ENCODE data around the gene CLDN2. TPM values are rescaled to one million over a fixed set of nuclear protein-coding genes. Genes with fewer than 3 reads are reported as not detected.

The CLDN2 gene
- total RNA-seq, 1 experiment from 2014 or later, result not detected

DNA sequence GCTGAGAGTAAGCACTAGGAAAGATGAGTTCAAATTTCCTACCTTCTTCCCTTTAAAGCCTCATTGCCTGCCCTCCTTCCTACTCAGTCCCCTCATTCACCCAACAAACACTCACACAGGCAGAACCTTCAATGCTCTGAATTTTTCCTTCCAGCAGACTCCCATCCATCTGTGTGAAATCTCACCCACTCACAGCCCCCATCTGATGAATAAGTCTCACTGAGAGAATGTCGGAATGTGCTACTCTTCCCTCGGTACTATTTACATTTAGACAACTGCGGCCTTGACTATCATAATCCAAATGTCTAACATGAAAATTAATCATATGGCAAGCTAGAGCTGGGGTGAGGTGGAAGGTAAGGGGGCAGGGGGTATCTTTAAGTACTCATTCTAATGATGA is 19.4 kb downstream of the CLDN2 start:
- TF ChIP-seq EZH2 (IDR thresholded peaks at IDR 0.05; ENCODE audit: borderline replicate concordance, low read depth, low read length, poor library complexity, severe bottlenecking) (no peak), CTCF (conservative IDR thresholded peaks at IDR 0.05; ENCODE audit: low read depth, low read length) (no peak)
- Histone ChIP-seq H3K9me3 (ENCODE audit: low read depth, low read length, poor library complexity, severe bottlenecking) (no peaks in the 10 kb centered on the region), H3K27ac (ENCODE audit: low read depth, low read length, poor library complexity, severe bottlenecking) (no peak overlapping the region), H3K4me3 (ENCODE audit: low read depth, low read length, poor library complexity, severe bottlenecking) (no peak overlapping the region), H3K4me1 (ENCODE audit: insufficient read depth, low read length, poor library complexity, severe bottlenecking) (no peaks in the 10 kb centered on the region), H3K36me3 (ENCODE audit: insufficient read depth, low read length, poor library complexity, severe bottlenecking) (peaks cover 8% of the 10 kb centered on the region), H3K27me3 (replicated peaks; ENCODE audit: insufficient read depth, low read depth, low read length, poor library complexity) (no peaks in the 10 kb centered on the region)
- no TSS peak for BruUV-seq (replicated peaks)
- intact Hi-C loops (cut with micrococcal nuclease; ENCODE audit: unreplicated experiment), result no loop called here
- no peak for DNase-seq (ENCODE audit: low spot score)
- ChIA-PET POLR2A (ENCODE audit: low non-redundant PET) (no interaction called here), CTCF (no interaction called here)

- DNase-seq (ENCODE audit: low spot score), result no peak
- intact Hi-C loops (cut with micrococcal nuclease; ENCODE audit: unreplicated experiment), result no loop called here
- H3K36me3 ChIP-seq (ENCODE audit: insufficient read depth, low read length, poor library complexity, severe bottlenecking), result peaks cover 8% of the 10 kb centered on the region
Observed at GRCh38 chrX:106940068-106940467, 19.9 kb downstream of the CLDN2 start.

GRCh38 chrX:106946464-106946863 is 26.3 kb downstream of the CLDN2 start:
- no peak for DNase-seq (ENCODE audit: low spot score)
- intact Hi-C loops (cut with micrococcal nuclease; ENCODE audit: unreplicated experiment), result no loop called here
- CTCF ChIA-PET, result no interaction called here

More at GRCh38 chrX:106940068-106940467, 19.9 kb downstream of the CLDN2 start:
- no peaks in the 10 kb centered on the region for H3K27me3 ChIP-seq (replicated peaks; ENCODE audit: insufficient read depth, low read depth, low read length, poor library complexity)
- H3K4me1 ChIP-seq (ENCODE audit: insufficient read depth, low read length, poor library complexity, severe bottlenecking), result no peaks in the 10 kb centered on the region
- CTCF ChIA-PET, result no interaction called here
- H3K9me3 ChIP-seq (ENCODE audit: low read depth, low read length, poor library complexity, severe bottlenecking), result no peaks in the 10 kb centered on the region
- no TSS peak for BruUV-seq (replicated peaks)
- TF ChIP-seq CTCF (conservative IDR thresholded peaks at IDR 0.05; ENCODE audit: low read depth, low read length) (no peak), EZH2 (IDR thresholded peaks at IDR 0.05; ENCODE audit: borderline replicate concordance, low read depth, low read length, poor library complexity, severe bottlenecking) (no peak)
- no peak overlapping the region for H3K4me3 ChIP-seq (ENCODE audit: low read depth, low read length, poor library complexity, severe bottlenecking)
- no peak overlapping the region for H3K27ac ChIP-seq (ENCODE audit: low read depth, low read length, poor library complexity, severe bottlenecking)
- POLR2A ChIA-PET (ENCODE audit: low non-redundant PET), result no interaction called here

More at GRCh38 chrX:106946464-106946863, 26.3 kb downstream of the CLDN2 start:
- Histone ChIP-seq H3K4me3 (ENCODE audit: low read depth, low read length, poor library complexity, severe bottlenecking) (no peak overlapping the region), H3K27ac (ENCODE audit: low read depth, low read length, poor library complexity, severe bottlenecking) (no peak overlapping the region), H3K36me3 (ENCODE audit: insufficient read depth, low read length, poor library complexity, severe bottlenecking) (peaks cover 8% of the 10 kb centered on the region), H3K27me3 (replicated peaks; ENCODE audit: insufficient read depth, low read depth, low read length, poor library complexity) (no peaks in the 10 kb centered on the region), H3K9me3 (ENCODE audit: low read depth, low read length, poor library complexity, severe bottlenecking) (no peaks in the 10 kb centered on the region), H3K4me1 (ENCODE audit: insufficient read depth, low read length, poor library complexity, severe bottlenecking) (no peaks in the 10 kb centered on the region)
- BruUV-seq (replicated peaks), result no TSS peak
- TF ChIP-seq EZH2 (IDR thresholded peaks at IDR 0.05; ENCODE audit: borderline replicate concordance, low read depth, low read length, poor library complexity, severe bottlenecking) (no peak), CTCF (conservative IDR thresholded peaks at IDR 0.05; ENCODE audit: low read depth, low read length) (no peak)
- POLR2A ChIA-PET (ENCODE audit: low non-redundant PET), result no interaction called here

All from A673 (cell line).